ENCODE measurements around the gene PTGES2.
A peak's percentile ranks its signal among the peaks of the same experiment; 100 is the strongest.

PTGES2 gene

DNA sequence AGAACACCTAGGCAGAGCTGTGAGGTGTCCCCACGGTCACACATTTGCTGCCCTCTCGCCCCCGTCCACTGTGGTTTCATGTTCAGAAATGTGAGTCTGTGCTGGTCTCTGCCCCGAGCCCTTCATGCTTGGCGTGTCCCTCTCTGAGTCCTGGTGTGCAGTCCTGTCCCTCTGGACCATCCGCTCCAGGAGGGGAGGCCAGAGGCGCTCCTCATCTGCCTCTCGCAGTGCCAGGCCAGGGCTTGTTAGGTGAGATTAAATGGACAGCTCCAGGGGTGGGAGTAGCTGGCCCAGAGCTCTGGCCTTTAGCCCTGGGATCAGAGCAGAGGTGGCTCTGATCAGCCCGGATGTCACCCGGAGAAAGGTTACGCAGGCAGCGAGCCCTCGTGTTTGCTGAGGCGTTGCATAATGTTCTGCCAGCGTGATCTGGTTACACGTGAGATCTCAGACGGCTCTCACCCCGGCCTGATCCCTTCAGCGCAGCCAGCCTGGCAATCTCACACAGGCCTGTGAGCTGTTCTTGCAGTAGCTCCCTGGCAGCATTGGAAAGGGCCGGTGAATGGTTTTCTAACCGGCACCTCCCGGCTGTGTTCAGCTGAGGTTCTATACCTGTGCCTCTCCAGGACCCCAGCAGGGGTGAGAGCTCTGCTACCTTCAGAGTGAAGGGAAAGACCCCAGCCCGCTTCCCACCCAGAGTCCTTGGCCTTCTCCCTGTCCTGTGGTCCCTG is 24.5 kb downstream of the PTGES2 start:
- no peak for DNase-seq (ENCODE audit: low spot score)

DNA sequence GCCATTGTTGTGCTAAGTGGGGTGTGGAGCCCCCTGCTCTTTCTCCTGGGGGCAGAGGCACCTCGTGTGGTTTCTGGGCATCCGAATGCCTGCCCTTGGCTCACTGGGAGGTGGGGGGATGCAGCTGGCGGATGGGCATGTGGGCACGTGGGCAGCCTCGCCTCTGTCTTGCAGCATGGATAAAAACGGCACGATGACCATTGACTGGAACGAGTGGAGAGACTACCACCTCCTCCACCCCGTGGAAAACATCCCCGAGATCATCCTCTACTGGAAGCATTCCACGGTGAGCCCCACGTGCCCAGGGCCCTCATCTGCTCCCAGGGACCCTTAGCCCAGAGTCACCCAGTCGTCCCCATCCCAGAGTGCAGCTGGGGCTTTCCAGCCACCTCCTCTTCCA is 25.3 kb downstream of the PTGES2 start:
- no peak for DNase-seq (ENCODE audit: low spot score)

DNA sequence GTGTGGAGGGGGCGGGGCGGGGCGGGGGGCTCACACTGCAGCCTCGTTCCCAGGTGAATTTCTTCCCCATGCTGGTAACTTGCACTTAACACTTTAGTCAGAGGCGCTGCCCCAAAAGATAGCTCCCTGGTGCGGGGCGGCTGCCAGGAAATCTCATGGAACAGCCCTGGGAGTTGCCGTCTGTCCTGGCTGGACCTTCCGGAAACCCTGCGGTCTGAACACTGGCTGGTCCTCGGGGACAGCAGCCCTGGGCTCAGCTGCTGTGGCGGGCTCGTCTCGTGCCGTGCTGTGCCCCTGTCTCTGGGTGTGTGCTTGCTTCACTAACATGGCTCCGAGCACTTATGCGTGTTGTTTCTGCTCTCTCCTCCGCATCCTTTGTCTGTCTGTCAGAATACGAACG is 25.8 kb downstream of the PTGES2 start:
- no peak for DNase-seq (ENCODE audit: low spot score)

DNA sequence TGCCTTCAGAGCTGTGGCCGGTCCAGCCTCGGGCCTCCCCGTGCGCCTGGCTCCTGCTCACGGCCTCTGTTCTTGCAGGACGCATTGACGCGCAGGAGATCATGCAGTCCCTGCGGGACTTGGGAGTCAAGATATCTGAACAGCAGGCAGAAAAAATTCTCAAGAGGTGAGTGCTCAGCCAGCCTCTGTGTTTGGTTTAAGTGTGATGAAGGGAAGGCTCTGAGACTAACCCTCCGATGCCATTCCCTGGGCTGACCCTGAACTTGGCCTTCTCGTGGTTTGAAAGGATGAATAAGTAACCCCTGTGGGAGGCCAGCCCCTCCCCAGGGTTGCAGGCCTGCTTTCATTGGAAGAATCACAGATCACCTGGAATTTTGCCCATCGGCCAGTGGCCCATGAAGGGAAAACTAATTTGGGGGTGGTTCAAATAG is 26.3 kb downstream of the PTGES2 start:
- no peak for DNase-seq (ENCODE audit: low spot score)

DNA sequence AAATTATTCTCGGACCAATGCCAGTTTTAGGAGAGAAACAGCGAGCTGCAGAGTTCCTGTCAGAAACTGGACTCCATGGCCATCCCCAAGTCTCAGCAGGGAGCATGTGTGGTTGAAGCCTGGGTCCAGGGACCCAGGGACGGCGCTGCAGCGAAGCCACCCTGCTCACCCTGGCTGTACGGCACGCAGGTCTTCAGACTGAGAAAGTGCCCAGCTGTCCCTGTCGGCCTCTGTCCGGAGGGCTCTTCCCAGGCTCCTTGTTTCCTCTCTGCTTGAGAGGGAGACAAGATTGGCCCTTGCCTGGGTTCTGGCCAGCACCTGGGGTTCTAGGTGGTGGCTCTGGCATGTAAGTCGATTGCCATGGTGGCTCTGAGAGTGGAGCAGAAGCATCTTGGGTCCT is 26.9 kb downstream of the PTGES2 start:
- no peak for DNase-seq (ENCODE audit: low spot score)

DNA sequence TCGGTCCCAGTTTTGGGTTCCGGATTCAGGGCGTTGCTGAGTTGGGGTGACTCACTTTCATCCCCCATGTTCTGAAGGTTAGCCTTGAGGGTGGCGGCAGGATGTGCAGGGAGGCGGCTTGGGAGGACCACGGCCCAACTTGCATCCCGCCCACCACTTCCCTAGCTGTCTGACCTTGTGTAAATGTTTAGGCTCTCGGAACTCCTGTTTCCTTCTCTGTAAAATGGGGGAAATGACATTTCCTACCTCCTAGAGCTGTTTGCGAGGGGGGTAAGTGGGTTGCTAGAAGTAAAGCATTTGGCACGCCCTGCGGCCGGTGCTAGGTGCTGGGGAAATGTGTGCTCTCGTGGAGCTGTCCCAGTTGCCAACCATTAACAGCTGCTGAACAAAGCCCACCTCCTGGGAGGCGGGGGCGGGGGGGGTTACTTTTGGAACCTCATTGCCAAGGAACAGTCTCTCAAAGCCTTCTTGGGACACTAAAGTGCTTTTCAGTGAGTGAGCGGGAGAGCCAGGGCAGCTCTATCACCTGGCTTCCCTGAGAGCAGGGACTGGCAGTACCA is 27.5 kb downstream of the PTGES2 start:
- DNase-seq (ENCODE audit: low spot score): no peak

DNA sequence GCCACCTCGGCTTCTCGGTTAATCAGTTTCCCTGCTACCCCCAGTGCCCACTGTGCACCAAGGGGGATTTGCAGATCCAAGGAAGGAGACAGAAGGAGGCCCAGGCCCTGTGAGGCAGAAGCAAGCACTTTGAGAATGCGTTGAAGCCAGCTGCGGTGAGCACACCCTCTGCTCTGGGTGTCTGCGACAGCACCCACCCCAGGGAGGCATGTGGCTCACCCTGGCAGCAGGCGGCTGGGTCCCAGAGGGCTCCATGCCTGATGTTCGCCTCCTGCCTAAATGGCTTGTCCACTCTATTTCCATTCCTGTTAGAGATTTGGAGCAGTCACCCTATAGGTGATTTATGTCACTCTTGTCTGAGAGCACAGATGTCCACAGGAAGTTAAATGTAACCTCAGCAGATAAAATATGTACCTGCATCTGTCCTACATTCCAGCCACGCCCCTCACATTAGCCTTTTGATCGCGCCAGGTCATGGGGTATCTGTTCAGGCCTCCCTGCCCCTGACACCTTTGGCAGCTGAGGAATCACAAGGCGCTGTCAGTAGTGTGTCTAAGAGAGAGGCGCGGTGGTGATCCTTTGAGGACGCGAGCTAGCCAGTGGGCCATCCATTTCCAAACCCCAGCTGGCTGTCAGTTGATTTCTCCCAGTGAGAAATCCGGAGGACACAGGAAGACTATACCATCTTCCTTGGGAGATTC is 28.1 kb downstream of the PTGES2 start:
- DNase-seq (ENCODE audit: low spot score): no peak

DNA sequence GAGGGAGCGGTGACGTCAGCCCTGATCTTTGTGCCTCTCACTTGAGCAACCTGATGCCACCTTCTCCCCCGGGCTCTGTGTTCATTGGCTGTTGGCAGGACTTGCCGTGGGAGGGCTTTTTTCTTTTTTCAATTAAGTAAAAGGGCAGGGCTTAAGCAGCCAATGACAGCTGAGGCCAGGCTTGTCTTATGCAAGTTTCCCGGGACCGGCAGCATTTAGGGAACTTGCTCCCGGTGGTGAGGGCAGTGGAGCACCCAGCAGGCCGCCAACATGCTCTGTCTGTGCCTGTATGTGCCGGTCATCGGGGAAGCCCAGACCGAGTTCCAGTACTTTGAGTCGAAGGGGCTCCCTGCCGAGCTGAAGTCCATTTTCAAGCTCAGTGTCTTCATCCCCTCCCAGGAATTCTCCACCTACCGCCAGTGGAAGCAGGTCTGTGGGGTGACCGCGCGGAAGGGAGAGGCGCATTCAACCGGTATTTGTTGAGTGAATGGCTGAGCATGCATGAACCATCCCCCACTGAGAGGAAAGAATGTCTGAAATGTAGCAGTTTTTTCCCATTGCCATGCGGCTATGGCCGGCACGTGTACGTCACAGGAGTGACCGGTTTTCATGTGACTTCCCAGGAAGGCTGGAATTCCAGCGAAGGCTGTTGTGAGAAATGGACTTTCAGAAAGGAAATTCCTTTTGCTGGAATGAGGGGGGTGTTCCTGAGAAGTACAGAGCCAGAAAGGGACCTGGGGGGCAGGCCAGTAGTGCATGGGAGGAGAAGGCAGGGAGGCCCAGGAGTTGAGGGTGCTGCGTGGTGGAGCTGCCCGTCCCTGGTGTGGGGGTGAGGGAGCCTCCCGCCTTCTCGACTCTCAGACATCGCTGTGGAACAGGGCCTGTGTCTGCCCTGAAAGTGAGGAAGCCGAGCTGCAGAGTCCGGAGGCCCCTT is 29.0 kb downstream of the PTGES2 start:
- no peak for DNase-seq (ENCODE audit: low spot score)

DNA sequence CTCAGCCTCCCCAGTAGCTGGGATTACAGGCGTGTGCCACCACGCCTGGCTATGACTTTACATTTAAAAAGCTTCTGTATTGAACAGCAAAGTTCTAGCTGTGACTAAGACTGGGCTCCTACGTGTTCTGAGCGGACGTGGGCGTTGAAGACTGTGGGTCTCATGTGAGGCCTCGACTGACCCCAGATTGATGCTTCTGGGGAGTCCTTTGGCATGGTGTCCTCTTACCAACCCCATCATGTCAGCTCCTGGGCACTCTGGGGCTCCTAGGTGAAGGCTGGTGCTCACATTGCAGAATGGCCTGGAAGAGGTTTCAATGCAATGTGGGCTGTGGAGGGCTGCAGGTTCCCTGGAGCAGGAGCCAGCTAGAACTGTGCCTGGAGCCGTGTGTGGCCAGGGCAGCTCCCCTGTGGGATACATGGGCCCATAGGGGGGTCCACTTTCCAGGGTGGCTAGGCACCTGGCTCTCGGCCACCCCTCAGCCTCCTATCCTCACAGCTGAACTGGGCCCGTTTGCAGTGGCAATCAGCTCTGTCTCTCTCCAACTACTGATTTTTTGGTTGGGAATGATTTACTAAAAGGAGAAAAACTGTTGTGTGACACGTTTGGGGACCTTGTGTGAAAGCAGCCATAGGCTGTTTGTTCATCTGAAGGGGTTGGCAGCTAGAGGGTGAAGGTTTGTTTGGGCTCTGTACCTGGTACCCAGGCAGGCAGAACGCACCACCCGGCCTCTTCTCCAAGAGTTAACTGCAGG is 29.8 kb downstream of the PTGES2 start:
- DNase-seq (ENCODE audit: low spot score): no peak

DNA sequence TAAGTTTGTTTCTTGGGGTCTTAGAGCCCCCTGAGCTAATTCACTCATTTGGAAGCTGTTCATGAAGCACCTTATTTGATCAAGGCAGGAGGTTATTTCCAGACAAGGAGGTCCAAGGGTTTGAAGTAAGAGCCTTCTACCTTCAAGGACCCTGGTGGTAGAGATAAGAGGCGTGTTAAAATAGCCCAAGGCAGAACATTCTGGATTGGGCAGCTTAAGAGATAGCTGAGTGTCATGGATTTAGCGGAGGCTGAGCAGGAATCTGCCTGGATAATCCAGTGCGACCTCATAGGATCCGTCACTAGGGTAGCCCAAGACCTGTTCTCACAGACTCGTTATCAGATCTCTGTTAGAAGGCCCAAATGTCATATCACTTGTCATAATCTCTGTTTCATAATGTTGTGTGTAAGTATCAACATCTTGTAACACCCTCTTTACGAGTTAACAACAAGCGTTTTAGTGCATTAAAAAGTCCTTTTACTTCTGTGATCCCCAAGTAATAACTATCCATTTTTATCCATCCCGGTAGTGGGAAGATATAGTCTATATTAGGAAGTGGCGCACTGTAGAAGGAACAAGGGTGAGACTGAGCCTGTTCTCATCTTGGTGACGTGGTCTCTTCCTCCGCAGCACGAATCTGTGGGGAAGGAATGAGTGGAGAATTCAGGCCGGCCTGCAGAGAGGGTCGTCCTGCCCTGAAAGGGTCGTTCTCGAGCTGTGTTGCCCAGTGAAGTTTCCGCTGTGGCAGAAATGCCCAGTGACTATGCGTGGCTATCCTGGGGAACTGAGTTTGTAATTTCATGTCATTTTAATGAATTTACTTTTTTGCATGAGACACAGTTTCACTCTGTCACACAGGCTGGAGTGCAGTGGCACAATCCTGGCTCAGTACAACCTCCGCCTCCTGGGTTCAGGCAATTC is 30.7 kb downstream of the PTGES2 start:
- no peak for DNase-seq (ENCODE audit: low spot score)

DNA sequence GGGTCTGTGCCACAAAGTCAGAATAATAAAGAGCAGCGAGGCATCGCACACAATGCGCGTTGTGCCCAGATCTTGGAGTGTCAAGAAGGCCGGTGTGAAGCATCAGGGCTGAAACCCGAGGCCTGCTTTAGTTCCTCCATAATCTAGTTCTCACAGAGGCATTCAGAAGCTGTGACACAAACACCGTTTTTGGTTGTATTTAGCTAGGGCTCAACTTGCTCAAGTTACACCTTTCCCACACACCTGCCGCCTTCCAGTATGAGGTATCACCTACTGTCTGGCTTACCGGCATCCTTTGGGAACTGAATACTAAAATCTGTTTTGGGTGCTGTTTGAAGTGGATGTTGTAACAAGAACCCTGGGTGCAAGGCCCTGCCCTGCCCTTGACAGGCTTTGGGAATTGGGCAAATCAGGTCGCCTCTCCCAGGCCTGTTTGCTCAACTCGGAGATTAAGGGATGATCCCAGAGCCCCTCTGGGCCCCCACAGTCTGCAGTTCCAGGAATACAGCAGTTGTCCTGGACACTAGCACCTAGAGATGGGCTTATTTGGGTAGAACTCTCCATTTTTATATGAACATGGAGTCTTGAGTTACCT is 32.5 kb downstream of the PTGES2 start:
- DNase-seq (ENCODE audit: low spot score): no peak

DNA sequence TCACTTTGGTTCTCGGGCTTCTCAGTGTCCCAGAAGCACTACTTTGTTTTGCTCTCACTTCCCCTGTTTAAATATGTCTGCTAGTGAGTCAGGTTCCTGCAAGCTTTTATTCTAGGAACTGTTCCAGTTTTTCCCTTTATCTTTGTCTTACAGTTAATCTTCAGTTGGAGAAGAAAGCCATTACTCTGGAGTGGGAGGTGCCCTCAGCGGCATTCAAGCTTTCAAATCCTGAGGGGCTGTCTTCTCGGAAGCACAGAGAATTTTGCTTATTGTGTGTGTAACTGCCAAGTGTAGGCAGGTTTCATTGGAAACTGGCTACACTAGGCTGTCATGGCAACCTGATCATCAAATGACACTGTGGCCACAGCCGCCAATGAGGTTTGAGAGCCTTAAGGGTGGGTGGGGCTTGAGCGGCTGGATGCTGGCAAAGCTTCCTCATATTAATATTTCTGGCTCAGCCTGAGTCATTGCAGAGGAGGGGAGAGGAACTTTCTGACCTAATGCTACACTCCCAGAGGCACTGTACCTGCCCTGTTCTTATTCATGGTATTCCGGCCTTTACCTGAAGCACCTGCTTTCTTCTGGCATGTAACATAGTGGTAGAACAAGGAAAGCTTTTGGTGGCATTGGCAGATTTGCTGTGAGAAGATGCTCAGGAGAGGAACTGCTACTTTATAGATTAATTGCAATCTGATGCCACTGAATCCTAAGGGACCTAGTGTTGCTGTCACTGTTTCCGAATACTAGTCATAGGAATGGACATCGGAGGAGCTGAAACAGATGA is 33.2 kb downstream of the PTGES2 start:
- DNase-seq (ENCODE audit: low spot score): peak; percentile 92

DNA sequence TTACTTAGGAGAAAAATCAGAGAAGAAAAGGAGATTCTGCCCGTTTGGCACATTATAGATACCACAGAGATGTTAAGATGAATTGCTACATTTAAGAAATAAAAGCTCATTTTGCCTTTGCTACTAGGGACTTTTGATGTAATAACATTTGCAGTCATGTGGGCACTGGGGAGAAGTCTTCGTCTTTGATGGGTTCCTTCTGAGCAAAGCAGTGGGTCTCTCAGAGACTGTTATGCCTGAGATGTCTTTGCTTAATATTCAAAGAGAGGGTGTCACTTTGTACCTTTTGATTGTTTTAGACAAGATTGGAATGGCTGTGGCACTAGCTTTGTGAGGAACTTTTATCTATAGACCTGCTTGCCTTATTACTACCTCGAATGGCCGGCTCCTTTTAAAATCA is 34.5 kb downstream of the PTGES2 start:
- no peak for DNase-seq (ENCODE audit: low spot score)

DNA sequence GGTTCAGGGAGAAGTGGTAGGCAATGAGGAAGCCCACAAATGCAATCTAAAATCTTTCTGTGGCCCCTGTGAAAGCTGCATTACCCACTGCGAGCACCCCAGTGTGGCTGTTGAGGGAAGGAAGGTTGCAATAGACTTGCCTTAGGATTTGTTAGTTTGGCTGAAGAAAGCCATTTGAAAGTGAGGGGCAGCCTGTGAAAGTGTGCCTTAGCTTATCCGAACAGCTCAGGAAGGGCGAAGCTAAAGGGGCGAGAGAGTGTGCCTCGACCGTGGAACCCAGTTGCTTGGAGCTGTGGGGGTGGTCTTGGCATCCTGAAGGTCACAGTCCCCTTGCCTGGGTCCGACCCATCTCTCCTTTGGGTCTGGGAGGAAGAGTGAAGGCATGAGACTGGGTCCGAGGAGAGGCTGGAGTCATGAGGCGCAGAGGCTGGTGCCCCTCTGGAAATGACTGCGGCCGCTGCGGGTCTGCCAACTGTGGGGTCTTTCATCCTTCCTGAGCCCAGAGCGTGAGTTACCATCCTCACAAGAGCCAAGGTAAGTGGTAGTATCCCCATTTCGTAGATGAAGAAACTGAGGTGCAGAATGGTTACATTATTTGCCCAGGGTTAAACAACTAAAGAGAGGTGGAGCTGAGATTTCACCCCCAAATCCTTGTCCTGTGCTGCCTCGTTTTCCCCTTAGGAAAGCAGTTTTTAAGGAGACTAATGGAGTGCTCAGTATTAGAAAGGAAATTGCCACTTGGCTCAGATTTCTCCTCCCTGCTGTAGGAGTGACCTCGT is 35.1 kb downstream of the PTGES2 start:
- DNase-seq (ENCODE audit: low spot score): no peak

DNA sequence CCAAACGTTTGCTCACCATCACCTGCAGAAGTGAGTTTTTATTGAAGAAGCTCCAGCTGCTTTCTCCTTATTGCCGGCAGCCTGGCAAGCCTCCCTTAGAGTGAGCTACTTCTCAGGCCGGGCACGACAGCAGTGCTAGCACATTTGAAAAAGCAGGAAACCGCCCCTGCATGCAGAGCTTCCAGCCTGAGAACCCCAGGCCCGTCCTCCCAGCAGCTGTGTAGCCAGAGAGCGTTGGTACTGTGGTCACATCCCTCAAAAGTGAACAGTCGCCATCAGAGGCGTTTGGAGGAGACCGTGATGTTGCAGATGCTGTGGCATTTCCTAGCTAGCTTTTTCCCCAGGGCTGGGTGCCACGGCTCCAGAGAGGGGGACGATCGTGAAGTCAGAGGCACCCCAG is 36.0 kb downstream of the PTGES2 start:
- no peak for DNase-seq (ENCODE audit: low spot score)

DNA sequence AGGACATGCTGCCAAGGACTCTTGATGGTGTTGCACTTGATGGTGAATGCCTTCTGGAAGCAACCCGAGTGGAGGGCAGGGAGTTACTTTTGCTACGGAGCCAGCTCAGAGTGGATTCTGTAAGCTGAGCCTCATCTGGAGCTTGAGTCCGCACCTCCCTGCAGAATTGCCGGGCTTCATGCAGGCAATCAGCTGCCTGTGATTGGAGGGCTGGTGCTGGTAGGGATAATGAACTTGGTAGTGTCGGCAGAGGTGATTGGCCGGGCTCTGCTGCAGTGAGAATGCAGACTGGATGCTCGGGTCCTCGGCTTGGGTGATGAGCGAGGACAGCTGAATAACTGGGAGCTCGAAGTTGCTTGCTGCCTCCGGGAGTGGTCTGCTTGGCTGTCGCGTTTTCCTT is 36.4 kb downstream of the PTGES2 start:
- no peak for DNase-seq (ENCODE audit: low spot score)

DNA sequence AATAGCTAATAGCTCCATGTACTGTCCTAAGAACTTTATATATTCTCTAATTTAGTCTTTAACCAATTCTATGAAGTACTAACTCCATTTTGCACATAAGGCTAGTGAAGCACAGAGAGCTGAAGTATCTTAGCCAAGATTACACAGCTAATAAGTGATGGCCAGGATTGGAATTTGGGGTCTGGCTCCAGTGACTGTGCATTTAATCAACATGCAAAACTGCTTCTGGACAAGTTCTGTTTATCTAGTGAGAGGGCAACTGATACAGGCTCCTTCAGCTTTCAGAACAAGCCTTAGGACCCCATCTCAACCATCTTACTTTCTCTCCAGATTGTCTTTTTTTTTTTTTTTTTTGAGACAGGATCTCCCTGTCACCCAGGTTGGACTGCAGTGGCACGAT is 38.2 kb downstream of the PTGES2 start:
- no peak for DNase-seq (ENCODE audit: low spot score)

DNA sequence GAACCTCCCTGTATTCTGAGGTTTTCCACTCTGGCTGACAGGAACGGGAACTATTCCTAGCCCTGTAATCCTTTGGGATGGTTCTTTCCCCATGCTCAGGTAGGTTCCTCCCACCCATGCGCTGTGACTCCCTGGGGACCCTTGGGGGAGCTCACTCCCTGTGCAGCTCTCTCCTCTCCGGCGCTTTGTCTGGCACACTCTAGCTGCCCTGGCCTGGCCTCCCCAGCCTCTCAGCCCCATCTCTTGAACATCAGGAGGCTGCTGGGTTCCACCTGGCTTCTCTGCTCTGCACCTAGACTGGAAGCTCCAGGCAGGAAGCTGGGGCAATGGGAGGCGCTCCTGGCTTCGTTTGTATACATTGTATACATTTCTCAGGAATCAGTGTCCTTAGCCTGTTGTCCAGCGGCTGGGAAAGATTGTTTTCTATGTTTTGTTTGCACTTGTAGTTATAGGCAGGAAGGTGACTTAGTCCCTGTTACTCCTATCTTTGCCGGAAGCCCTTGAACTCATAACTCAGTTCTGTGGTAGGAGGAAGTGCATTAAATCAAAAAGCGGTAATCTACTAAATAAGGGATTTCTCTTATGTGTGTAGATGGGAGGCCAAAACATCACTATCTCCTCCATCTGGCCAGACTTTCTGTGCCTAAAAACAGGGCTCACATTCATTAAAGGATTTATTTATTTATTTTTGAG is 39.1 kb downstream of the PTGES2 start:
- no peak for DNase-seq (ENCODE audit: low spot score)
